Activated CD4-positive, CD25-positive, alpha-beta regulatory T cell treated with anti-CD3 and anti-CD28 coated beads, Interleukin-2, amount 50 U/mL, for 24 hours (primary cell): ENCODE measurements around the gene DISP3.
A peak's percentile ranks its signal among the peaks of the same experiment; 100 is the strongest.

ENCODE experiments used
- ATAC-seq, 2 donors: fragments of 150-1000 bp; cut with Tn5 transposase; one replicate each; pipeline ENCODE4 v1.10.0; 2021; ENCODE audit warnings: mild to moderate bottlenecking in 1 of 2, moderate library complexity in 1 of 2

The DISP3 gene

DNA sequence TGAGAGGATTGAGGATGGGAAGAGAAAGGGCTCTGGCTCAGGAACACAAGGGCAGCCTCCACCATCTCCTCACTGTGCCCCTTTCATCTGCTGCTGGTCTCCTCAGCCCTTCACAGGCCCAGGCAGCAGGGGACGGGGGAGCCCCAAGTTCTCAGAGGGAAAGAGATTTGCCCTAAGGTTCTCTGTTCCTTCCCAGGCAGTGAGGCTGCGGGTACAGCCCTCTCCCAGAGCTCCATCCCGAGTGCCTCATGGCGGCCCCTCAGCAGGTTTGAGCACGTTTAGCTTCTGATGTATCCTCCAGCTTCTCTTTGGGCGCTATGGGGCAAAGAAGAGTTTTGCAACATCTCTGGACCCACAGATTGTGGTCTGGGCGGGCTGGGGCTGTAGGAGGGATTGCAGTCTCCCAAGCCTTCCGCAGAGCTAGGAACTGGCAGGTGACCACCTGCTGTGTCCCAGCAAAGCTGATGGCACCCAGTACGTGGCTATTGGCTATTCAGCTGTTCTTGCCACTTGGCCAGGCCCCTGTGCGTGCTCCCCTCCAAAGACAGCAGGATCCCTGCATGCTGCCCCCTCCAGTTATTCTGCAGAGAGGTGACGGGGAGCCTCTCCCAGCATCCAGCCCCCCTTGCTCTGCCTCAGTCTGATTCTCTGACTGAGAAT, 10.1 kb downstream of the DISP3 start:
- ATAC-seq = no peak

- no peak for ATAC-seq
Measured at GRCh38 chr1:11492235-11492634, 13.3 kb downstream of the DISP3 start.

- ATAC-seq = no peak
Measured at GRCh38 chr1:11493972-11494655, 15.2 kb downstream of the DISP3 start.

DNA sequence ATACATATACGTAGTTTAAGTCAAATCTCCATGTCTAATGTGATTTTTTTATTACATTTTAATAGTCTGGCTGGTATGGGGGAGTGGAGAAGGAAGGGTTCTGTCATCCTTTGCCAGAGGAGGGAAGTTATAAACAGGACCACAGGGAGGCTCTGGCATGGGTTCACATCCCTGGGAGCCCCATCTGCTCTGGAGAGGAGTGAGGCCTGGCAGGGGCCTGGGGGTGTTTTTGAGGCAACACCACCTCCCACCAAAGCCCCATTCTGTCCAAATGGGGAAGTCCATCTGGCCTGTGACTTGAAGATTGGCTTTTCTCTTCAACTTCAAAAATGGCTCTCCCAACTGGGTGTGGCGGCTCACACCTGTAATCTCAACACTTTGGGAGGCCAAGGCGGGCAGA, 15.8 kb downstream of the DISP3 start:
- ATAC-seq = no peak

DNA sequence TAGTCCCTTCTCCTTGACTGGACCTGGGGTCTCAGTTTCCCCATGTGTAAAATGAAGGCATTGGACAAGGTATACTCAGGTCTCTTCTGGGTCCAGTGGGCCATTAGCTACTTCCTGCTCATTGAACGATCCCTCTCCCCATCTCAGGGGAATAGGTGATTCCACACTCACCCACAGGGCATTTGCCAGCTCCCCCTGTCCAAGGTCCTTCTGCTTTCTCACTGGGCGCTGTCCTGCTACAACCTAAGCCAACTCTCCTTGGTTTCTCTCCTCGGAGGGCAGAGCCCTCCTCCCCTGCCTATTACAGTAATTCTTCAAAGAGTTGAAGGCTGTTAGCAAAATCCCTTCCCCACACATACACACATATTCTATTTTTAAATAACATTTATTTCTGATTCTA, 16.6 kb downstream of the DISP3 start:
- ATAC-seq = no peak

DNA sequence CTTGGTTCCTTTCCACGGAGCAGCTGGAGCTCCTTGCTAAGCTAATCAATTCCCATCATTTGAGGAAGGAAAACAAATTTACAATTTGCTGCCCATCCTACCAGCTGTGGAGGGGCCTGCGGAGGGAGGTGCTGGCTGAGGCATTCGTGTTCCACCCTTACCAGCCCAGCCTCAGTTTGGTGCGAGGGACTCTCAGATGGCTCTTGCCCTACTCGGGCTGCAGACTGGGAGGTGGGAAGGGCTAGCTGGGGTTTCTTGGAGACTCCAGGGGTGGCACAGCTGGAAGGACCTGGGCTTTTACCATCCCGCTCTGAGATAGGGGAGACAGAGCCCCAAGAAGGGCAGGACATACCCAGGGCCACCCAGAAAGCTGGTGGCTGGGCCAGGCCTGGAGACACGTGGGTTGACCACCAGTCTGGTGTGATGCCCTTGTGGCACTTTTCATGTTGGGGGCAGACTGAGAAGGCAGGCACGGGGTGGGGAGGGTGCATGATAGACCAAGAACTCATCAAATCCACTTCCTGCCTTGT, 17.7 kb downstream of the DISP3 start:
- no peak for ATAC-seq

GRCh38 chr1:11498956-11499594, 20.1 kb downstream of the DISP3 start:
- ATAC-seq = no peak

DNA sequence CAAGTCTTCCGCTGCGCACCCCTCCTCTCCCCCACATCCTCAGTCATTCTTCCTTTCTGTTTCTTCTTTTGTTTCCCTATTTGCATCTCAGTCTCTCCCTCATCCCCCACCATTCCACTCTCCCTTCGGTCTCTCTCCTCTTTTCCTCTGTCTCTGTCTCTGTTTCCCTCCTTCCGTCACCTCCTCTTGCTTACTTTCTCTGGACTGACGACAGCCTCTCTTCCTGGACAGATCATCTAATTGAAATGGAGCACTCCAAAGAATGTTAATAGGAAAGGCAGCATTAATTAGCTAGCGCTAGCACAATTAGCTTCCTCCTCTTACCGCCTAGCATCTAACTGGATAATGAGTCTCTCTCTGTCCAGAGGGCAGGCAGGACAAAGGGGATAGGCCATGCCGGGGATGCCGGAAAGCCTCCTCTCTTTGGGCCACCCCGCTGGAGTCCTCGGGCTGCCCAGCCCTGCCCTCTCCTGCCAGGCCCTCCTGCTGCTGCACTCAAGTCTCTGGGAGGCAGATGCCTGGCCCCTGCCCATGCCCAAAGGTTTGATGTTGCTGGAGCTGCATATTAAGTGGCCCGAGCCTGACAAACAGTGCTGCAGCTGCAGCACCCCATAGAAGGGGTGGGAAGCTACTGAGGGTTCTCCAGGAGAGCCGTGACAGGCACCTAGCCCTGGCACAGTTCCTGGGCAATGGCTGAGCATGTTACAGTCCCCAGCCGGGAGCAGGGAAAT, 20.8 kb downstream of the DISP3 start:
- no peak for ATAC-seq

GRCh38 chr1:11500881-11501280, 21.9 kb downstream of the DISP3 start:
- no peak for ATAC-seq

- ATAC-seq = peak in 1 of 2 donors; percentile 49
Measured at GRCh38 chr1:11501491-11501897, 22.5 kb downstream of the DISP3 start.

DNA sequence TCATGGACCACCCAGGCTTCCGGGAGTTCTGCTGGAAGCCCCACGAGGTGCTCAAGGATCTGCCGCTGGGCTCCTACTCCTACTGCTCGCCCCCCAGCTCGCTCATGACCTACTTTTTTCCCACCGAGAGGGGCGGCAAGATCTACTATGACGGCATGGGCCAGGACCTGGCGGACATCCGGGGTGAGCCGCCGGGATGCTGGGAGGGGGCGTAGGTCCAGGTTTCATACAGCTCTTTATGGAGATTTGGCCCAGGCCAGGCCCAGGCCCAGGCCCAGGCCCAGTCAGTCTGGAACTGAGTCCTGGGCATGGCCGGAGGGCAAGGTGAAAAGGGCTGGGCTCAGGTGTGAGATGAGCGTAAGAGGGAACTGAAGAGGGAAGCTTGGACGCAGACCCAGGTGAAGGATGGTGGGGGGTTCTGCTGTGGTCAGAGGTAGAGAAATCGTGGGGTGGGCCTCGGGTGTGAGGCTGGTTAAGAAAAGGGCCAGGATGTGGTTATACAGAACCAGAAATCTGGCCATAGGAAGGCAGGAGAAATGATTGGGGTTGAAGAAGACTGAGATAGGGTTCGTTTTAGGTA, 23.0 kb downstream of the DISP3 start:
- no peak for ATAC-seq

- no peak for ATAC-seq
Measured at GRCh38 chr1:11502516-11502915, 23.6 kb downstream of the DISP3 start.

GRCh38 chr1:11504599-11504998, 25.6 kb downstream of the DISP3 start:
- ATAC-seq = no peak

DNA sequence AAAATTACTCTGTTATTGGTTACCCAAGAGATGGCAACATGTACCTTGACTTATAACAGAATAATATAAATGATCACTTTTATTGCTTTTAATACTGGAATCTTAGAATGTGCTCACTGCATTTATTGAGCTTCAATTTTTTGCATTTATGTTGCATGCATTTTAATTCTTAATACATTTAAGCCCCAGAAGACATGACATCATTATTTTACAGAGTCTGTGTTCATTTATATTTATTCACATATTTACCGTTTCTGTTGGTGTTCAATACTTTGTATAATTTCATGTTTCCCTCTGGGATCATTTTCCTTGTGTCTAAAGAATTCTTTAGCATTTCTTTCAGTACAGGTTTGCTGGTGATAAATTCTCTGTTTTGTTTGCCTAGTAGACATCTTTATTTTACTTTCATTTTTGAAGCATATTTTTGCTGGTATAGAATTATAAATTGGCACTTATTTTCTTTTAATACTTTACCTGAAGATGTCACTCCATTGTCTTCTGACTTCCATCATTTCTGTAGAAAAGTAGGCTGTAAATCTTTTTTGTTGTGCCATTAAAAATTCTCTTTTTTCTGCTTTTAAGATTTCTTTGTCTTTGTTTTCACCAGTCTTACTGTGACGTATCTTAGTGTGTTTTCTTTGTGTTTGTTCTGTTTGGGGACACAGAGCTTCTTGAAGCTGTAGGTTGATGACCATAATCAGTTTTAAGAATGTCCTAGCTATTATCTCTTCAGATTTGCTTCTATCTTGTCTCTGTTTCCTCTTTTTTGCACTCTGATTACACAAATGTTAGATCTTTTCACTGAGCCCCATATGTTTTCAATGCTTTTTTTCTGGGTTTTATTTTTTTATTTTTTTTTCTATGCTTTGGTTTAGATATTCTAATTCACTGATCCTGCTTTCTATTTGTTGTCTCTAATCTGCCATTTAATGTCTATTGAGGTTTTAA, 26.9 kb downstream of the DISP3 start:
- ATAC-seq = no peak

GRCh38 chr1:11507309-11507708, 28.4 kb downstream of the DISP3 start:
- no peak for ATAC-seq

DNA sequence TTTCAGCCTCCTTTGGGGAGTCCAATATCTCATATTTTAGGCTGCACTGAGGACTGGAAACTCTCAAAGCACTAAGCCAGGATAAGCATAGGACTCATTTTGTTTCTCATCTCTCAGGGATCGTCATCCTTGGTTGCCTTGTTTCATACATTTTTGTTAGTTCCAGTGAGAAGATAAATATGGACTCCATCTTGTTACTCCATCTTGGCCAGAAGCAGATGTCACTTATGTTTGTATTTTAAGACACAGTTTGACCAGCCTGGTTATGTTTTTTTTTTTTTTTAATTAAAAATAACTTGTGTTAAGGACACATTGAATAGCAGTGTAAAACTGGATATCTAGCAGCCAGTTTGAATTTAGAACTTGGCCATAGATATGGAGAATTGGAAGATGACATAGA, 34.7 kb downstream of the DISP3 start:
- no peak for ATAC-seq

- no peak for ATAC-seq
Measured at GRCh38 chr1:11514366-11514765, 35.4 kb downstream of the DISP3 start.

DNA sequence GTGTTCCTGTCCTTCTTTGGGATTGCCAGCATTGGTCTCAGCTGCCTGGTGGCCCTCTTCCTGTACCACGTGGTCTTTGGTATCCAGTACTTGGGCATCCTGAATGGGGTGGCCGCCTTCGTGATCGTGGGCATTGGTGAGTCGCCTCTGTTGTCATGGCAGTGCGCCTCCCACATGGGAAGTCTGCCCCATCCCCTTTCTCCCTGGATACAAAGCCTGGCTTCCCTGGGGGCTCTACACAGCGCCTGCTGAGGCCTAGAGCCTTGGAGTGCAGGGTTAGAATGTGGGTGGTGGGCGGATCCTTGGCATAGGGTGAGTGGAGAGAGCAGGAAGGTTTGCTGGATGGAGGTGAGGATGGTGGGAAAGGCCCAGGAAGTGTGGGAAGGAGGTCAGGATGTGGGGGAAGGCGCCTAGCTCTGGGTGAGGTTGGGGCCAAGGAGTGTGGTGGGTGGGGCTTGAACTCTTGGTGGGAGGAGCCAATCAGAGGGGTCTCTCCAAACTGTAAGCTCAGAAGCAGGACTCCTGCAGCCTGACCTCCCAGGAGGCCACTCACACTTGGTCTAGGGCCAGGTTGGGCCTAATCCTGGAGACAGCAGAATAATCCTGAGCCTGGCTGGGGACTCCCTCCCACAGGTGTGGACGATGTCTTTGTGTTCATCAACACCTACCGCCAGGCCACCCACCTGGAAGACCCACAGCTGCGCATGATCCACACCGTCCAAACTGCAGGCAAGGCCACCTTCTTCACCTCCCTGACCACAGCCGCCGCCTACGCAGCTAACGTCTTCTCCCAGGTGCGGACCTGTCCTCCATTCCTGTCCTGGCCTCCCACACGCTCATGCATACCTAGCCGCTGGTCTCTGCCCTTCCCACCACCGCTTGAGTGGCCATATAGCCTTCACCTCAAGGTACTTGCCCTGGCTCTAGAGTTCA, 36.7 kb downstream of the DISP3 start:
- ATAC-seq = no peak

DNA sequence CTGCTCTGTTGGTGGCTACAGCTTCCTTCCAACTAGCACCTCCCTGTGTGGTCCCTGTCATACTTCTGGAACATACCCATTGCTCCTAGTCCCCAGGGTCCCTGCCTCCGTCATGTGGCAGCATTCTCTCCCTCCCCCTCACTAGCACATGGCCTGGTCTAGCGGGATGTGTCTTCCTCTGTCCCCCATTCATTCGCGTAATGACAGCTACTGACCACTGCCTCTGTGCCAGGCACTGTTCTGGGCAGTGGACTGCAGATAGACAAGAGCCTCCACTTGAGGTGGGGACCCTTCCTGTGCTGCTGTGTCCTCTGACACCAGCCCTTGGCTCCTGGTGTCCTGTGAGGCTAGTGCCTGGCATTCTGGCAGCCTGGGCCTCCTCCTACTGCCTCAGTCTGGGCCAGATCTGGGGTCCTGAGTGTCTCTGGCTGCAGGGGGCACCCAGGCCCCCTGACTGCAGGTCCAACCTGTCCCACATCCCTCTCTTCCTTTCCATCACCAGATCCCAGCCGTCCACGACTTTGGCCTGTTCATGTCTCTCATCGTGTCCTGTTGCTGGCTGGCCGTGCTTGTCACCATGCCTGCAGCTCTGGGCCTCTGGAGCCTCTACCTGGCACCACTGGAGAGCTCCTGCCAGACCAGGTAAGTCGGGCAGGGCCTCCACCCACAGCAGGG, 38.1 kb downstream of the DISP3 start:
- ATAC-seq = no peak
